8988T (cell line): Measurements from ENCODE around the gene DAGLA.

Experiments
- DNase-seq: peaks from one replicate; pipeline ENCODE4 v3.0.0; 2011

DAGLA gene

GRCh38 chr11:61749591-61750217 lies 69.5 kb downstream of the DAGLA start:
- DNase-seq, result no peak

GRCh38 chr11:61750631-61751273 lies 70.6 kb downstream of the DAGLA start:
- no peak for DNase-seq

DNA sequence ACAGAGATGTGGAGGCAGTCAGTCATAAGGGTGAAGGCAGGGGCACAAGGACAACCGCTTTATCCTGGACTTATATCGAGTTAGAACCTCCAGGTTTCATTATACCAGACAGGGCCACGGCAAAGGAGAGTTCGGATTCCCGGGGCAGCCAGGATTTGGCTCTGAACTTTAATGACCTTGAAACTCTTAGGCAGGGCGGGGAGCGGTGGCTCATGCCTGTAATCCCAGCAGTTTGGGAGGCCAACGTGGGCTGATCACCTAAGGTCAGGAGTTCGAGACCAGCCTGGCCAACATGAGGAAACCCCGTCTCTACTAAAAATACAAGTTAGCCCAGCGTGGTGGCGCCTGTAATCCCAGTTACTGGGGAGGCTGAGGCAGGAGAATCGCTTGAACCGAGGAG lies 71.2 kb downstream of the DAGLA start:
- DNase-seq, result no peak

GRCh38 chr11:61752117-61752924 lies 72.1 kb downstream of the DAGLA start, which contains the start of gene MYRF:
Gene MYRF (plus strand): TSS chr11:61752636. CDS start chr11:61752745, 109 bp downstream.
- peak; percentile 86 for DNase-seq

DNA sequence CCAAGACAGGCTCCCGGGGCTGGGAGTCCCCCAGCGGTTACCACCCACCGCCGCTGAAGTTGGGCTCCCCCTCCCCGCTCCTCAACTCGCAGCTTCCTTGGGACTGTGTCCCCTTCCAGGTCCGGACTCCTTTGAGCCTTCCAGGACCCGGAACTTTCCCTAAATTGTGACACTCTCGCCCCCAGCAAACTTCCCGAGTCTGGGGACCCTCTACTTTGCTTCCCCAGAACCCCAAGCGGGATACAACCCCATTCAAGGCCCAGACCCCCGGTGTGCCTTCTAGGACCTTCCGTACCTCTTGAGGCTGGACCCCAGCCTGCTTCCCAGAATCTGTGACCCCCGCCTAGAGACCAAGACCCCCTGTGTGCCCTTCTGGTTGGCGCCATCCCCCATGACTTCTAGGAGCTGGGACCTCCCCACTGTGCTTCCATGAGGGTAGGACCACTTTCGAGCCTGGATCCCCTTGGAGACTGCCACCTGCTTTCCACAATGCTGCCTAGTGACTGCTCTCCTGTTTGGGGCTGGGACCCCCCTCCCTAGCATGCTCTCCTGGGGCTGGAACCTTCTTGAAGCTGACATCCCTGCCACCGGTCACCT lies 72.8 kb downstream of the DAGLA start:
- DNase-seq, result no peak

DNA sequence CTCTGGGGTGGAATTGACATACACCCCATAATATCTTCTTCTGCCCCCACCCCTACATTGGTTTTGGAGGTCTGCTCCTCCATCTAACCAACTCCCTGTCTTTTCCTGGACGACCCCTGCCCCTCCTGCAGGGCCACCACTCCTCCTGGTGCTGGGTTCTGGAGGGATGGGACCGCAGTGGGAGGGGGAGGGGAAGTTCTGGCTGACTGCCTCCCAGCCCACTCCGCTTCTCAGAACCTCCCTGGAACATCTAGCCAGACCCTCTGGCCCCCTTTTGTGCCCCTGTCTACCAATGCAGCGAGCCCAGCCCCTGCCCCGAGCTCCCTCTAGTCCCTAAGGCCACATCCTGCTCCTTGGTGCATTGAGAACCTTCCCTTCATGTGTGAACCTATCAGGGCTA lies 73.5 kb downstream of the DAGLA start:
- no peak for DNase-seq

DNA sequence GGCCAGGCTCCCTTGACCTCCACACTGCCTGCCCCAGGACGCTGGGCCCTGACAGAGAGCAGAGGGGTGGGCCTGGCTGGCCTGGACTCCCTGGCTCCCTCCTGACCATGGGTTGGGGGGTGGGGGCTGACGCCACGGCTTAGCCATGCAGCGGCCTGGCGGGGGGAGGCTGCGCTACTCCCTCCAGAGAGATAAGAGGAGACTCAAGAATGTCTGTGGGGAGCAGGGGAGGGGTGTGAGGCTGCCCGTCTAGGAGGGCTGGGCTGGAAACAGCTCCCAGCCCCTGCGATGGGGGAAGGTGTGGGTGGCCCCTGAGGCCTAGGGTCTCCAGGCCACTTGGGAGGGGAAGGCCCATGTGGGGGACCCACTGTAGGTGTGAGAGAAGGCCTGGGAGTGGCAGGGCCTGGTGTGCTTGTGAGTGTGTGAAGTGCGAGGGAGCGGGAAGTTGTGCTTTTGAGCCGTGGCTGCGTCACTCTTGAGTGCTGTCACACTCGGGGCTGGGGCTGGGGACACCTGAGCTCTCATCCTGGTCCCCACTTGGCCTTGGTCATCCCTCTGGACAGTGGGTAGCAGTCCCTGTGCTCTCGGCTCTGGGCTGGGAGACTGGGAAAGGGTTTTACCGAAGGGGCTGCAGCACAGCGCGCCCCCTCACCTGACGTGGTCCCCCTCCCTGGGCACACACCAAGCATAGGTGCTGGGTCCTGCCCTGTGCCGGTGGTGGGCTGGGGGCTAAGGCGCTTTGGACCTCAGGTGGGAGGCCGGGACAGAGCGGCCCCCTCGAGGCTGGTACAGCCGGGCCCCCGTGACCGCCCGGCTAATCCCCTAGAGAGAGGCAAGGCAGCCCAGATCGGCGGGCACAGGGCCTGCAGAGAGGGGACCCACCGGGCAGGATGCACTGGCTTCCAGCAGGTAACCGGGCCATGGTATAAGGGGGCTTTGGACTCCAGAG lies 74.6 kb downstream of the DAGLA start:
- DNase-seq, result no peak

DNA sequence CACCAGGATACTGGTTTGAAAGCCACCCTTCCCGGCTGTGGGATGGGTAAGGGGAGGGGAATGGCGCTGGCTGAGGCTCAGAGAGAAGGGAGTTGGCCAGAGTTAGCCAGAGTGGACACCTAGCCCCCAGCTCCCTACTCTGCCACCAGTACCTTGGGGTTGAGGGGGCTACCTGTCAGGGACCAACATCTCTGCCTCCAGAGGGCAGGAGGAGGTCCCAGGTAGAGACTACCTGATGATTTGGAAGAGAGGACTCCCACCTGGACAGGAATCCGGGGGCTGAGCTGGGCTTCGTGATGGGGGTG lies 75.9 kb downstream of the DAGLA start:
- DNase-seq, result no peak

- DNase-seq, result peak; percentile 96
These were observed 76.4 kb downstream of the DAGLA start for GRCh38 chr11:61756452-61757212.

- no peak for DNase-seq
These were observed 77.1 kb downstream of the DAGLA start for GRCh38 chr11:61757213-61757862.

DNA sequence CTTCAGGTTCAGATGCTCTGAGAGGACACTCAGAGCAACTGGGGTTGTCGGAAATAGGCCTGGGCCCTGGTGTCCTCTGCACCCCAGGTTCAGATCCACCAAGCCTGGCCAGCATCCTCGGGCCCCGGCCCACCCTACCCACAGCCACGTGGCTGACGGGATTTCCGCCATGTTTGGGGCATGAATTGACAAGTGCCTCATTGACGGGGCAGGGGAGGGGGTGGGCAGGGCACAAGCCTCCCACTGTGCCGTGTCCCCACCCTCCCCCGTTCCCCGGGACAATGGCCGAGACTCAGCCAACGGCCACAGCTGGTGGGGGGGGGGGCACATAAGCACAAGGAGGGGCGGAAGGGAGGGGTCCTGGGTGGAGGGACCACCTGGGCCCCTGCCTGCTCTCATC lies 80.8 kb downstream of the DAGLA start:
- no peak for DNase-seq

DNA sequence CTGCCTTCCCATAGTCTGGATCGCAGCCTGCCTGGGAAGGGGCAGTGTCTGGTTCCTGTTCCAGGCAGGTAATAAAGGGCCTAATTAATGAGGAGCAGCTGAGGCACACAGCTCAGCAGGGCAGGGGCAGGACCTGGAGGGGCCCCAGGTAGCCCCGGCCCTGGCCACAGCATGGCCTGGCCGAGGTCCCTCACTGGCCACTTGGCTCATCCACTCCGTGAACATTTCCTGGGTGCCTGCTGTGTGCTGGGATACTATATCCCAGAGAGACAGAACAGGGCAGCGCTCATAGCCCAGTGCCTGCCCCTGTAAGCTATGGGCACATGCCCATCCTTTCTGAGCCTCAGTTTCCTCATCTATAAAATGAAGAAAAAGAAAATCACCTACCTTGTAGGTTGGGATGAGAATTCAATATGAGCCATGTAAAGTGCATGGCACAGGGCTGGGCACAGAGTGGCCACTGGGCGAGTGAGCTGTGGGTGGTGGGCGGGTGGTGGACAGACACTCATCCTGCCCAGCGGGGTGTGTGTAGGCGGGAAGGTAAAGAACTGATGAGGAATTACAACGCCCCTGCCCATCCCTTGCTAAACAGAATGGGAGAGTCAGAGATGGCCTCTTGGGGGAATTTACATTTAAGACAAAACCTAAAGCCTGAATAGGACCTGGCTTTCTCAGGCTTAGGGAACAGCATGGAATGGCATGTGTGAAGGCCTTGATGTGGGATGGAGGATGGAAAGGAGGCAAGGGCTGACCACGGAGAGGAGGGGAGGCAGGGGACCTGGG lies 81.4 kb downstream of the DAGLA start:
- no peak for DNase-seq

GRCh38 chr11:61762223-61762615 lies 82.0 kb downstream of the DAGLA start:
- DNase-seq, result no peak

DNA sequence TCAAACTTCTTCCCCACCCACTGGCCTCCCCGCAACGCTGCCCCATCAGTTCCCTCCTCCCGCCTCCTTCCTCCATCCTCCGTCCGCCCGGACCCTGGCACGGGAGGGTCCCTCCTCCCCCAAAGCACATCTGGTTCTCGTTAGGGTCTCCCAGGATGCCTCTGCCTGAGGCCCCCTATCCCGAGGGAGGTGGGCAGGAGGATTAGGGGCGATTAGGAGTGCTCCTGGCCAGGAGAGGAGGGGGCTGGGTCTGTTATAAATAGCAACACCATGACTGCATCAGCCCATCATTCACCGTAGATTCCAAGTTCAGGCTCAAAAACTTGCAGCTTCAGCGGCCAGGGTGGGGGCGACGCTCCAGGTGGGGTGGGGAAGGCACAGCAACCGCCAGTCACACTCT lies 82.6 kb downstream of the DAGLA start:
- no peak for DNase-seq

GRCh38 chr11:61763930-61764605 lies 83.9 kb downstream of the DAGLA start:
- DNase-seq, result no peak

GRCh38 chr11:61764606-61765260 lies 84.5 kb downstream of the DAGLA start:
- DNase-seq, result no peak

GRCh38 chr11:61765550-61766253 lies 85.5 kb downstream of the DAGLA start:
- DNase-seq, result no peak

DNA sequence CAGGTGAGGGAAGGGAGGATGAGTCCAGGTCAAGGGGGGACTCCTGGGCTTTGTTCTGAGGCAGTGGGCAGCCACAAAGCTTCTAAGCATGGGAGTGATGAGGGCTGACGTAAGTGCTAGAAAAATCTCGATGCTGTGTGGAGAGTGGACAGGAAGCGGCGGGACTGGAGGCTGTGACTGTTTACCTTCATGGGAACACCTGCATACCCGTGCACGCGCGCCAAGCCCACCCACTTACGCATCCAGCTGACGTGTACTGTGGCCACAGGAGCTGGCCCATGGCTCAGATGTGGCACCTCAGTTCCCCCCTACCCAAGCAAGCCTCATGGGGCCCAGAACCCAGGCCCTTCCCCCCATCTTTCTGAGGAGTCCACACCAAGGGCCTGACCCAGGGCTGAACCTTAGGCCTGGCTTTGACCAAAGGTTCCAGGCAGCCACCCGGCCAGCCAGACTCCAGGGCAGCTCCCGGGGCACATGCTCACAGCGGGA lies 86.2 kb downstream of the DAGLA start:
- DNase-seq, result no peak
